ENCODE data around the gene UPB1. TPM values are rescaled to one million over a fixed set of nuclear protein-coding genes. Genes with fewer than 3 reads are reported as not detected.
A peak's percentile ranks its signal among the peaks of the same experiment; 100 is the strongest.

UPB1 gene
- total RNA-seq, 1 donor from 2014 or later = 0.24 TPM

DNA sequence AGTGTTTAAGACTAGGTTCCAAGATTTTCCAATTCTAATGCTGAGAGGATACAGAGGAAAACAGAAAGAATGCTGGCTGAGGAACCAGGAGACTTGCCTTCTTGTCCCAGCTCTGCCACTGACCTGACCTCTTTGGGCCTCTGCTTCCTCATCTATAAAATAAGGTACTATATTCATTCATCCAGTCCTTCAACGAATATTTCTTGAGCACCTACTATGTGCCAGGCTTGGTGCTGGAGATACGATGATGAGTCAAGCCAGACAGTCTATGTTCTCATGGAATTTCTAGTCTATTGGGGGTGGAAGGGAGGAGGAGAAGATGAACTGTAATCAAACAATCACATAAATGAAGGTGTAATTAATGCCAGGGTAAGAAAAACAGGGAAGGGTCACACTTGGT lies 27.8 kb upstream of the UPB1 start:
- no peak for DNase-seq (ENCODE audit: extremely low spot score, unreplicated experiment)
- TF ChIP-seq, protein P1, sequence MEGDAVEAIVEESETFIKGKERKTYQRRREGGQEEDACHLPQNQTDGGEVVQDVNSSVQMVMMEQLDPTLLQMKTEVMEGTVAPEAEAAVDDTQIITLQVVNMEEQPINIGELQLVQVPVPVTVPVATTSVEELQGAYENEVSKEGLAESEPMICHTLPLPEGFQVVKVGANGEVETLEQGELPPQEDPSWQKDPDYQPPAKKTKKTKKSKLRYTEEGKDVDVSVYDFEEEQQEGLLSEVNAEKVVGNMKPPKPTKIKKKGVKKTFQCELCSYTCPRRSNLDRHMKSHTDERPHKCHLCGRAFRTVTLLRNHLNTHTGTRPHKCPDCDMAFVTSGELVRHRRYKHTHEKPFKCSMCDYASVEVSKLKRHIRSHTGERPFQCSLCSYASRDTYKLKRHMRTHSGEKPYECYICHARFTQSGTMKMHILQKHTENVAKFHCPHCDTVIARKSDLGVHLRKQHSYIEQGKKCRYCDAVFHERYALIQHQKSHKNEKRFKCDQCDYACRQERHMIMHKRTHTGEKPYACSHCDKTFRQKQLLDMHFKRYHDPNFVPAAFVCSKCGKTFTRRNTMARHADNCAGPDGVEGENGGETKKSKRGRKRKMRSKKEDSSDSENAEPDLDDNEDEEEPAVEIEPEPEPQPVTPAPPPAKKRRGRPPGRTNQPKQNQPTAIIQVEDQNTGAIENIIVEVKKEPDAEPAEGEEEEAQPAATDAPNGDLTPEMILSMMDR (conservative IDR thresholded peaks at IDR 0.05) = no peak
- Mint-ChIP-seq H3K4me1 (ENCODE audit: unreplicated experiment) (peaks cover 22% of the 10 kb centered on the region), H3K9me3 (no peaks in the 10 kb centered on the region), H3K27me3 (no peaks in the 10 kb centered on the region), H3K27ac (peak overlapping the region; percentile 44), H3K4me3 (no peak overlapping the region), H3K36me3 (no peaks in the 10 kb centered on the region)

DNA sequence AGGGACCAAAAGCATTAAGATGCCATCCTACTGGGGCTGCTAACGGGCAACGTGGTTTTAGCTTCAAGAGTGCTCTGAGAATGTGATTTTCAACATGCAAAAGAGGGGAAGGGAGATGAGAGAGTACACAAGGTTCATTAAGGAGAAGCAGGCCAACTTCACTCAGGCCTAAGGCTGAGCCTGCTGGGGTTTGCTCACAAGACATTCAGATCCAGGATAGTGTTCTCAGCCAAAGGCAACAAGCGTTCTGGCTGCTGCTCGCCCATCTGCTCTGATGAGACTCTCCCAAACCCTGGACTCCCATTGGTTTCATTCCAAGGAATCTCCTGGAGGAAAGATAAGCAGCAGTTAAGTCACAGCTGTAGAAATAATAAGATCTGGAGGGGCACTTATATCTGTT lies 23.6 kb upstream of the UPB1 start:
- H3K27me3 Mint-ChIP-seq = no peaks in the 10 kb centered on the region
- TF ChIP-seq, protein P1 (conservative IDR thresholded peaks at IDR 0.05) = no peak
- H3K4me3 Mint-ChIP-seq = no peak overlapping the region
- H3K36me3 Mint-ChIP-seq = no peaks in the 10 kb centered on the region
- H3K27ac Mint-ChIP-seq = no peak overlapping the region
- no peaks in the 10 kb centered on the region for H3K9me3 Mint-ChIP-seq
- DNase-seq (ENCODE audit: extremely low spot score, unreplicated experiment) = no peak
- H3K4me1 Mint-ChIP-seq (ENCODE audit: unreplicated experiment) = peaks cover 11% of the 10 kb centered on the region

DNA sequence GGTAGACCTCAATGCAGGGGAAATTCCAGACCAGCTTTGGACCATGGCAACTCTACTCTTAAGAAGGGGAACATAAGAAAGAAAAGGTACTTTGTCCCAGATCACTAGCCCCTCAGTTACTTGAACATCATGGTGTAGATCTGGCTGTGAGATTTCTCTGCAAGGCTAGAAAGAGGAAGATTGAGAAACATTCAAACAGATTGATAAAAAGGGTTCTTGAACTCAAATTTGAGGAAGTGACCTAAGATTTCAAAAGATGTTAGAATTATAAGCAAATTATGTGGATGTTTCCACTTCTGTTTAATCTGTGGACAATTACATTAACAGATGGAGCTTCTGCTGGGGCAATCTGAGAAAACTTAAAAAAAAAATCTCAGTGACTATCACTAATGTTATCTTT lies 21.8 kb upstream of the UPB1 start:
- TF ChIP-seq, protein P1 (conservative IDR thresholded peaks at IDR 0.05) = no peak
- H3K9me3 Mint-ChIP-seq = no peaks in the 10 kb centered on the region
- no peak overlapping the region for H3K4me3 Mint-ChIP-seq
- DNase-seq (ENCODE audit: extremely low spot score, unreplicated experiment) = no peak
- no peaks in the 10 kb centered on the region for H3K4me1 Mint-ChIP-seq (ENCODE audit: unreplicated experiment)
- no peaks in the 10 kb centered on the region for H3K36me3 Mint-ChIP-seq
- H3K27me3 Mint-ChIP-seq = no peaks in the 10 kb centered on the region
- no peak overlapping the region for H3K27ac Mint-ChIP-seq

DNA sequence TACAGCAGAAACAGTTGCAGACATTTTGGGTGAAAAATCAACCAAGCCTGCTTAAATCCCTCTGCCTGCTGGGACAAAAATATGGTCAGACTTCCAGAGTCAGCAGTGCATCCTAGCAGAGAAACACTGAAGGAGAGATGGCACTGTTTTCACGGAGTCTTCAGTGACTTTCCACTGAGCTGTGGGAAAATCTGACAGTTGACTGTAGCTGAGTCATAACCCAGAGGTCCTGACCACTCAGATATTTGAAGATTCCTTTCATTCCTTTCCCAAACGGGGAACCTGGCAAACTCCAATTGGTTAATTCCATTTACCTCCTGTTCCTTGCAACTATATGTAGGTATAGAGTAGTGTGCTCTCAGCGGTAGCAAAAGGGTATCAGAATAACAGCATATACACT lies 20.9 kb upstream of the UPB1 start:
- no peak overlapping the region for H3K4me3 Mint-ChIP-seq
- H3K4me1 Mint-ChIP-seq (ENCODE audit: unreplicated experiment) = no peaks in the 10 kb centered on the region
- TF ChIP-seq, protein P1 (conservative IDR thresholded peaks at IDR 0.05) = no peak
- H3K27me3 Mint-ChIP-seq = no peaks in the 10 kb centered on the region
- DNase-seq (ENCODE audit: extremely low spot score, unreplicated experiment) = no peak
- H3K9me3 Mint-ChIP-seq = no peaks in the 10 kb centered on the region
- no peaks in the 10 kb centered on the region for H3K36me3 Mint-ChIP-seq
- H3K27ac Mint-ChIP-seq = no peak overlapping the region

DNA sequence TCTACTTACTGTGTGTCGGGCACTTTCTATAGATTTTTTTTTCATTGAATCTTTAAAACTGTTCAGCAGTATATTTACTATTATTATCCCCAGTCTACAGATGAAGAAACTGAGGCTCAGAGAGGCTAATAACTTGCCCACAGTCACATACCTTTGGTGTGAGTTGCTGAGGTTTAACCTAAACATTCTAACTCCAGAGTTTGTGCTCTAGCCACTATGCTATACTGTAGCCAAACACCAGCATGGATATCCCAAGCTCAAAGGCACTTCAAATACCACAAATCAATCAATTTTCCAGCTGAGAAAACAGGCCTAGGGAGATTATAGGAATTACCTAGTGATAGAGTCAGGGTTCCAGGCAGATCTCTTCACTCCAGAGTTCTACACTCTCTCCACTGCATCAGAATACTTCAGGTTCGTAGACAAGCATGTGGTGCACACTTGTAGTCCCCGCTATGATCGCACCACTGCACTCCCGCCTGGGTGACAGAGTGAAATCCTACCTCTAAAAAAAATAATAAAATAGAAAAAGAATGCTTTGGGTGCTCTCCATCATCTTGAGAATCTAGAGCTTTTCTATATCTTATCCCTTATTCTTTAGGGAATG lies 20.4 kb upstream of the UPB1 start:
- H3K27ac Mint-ChIP-seq = no peak overlapping the region

More for the DNA sequence above, 20.4 kb upstream of the UPB1 start:
- TF ChIP-seq, protein P1 (conservative IDR thresholded peaks at IDR 0.05) = no peak
- no peaks in the 10 kb centered on the region for H3K27me3 Mint-ChIP-seq
- no peaks in the 10 kb centered on the region for H3K9me3 Mint-ChIP-seq
- no peak overlapping the region for H3K4me3 Mint-ChIP-seq
- DNase-seq (ENCODE audit: extremely low spot score, unreplicated experiment) = no peak
- no peaks in the 10 kb centered on the region for H3K36me3 Mint-ChIP-seq
- no peaks in the 10 kb centered on the region for H3K4me1 Mint-ChIP-seq (ENCODE audit: unreplicated experiment)

Data from type B pancreatic cell (in vitro differentiated cells).